Stimulated activated CD4-positive, alpha-beta T cell treated with anti-CD3 and anti-CD28 coated beads, TNF-alpha, amount 100 ng/mL, for 24 hours (primary cell): ENCODE results near the gene ANK3.

Experiments used
- DNase-seq, 3 experiments: peaks; one replicate each; pipeline ENCODE4 v3.0.0-alpha.2; 2020; ENCODE audit warnings: low read depth in 3 of 3

The ANK3 gene

DNA sequence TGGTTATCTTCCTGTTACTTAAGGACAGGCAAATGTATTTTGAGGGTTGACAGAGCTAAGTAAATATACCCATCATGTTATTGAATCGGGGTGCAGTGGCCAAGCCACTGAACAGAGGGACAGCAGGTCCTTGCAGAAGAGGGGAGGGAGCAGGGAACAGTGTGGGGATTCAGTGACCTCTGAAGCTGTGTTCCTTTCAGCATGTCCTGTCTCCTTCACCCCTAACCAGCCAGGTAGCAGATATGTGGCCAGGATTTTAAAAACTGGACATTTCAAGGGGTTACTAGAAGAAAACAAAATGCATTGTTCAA lies 12.7 kb downstream of the ANK3 start:
- no peak for DNase-seq

GRCh38 chr10:60376221-60377041 lies 13.2 kb downstream of the ANK3 start:
- DNase-seq: no peak

DNA sequence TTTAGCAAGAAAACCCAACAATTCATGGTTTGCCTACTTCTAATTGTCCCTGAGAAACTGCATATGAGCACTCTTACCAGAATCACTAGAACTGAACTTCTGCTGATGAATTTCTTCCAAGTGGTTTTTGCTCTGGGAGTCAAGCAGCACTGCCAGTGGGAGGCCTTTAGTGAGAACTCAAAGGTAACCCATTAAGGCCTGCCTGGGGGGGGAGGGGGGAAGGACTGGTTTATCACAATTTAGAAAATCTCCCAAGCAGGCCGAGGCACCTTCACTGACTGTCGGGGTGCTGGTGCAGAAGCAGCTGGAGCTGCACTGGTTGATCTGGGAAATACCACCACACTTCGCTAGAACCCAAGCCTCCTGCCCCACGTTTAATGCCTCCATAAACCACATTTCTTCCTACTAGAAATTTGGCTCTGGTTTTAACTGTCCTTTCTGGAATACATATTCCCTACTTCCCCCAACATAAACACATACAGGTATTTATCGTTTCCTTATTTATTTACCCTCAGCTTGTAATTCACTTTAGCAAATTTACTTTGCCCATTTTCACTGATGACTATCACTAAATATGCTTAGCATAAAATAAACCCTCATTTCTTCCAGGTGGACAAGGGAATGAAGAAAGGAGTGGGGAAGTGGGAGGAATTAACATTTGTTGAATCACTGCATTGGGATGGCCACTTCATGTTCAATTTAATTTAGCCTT lies 14.2 kb downstream of the ANK3 start:
- no peak for DNase-seq

DNA sequence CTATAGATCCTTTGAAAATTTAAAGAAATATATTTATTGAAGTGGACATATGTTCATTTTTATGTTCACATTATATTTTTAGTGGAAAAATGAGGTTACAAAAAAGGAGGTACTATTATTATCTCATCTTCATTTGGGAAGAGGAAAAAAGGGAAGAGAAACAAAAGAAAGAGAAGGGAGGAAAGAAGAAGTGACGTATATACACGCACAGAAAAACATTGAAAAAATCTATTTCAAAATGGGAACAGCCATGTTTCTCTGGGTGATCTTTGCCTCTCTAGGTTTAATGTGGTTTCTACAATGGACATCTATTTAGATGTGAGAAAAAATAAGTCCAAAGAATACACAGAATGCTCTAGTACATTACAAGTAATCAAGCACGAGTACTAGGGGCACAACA lies 14.8 kb downstream of the ANK3 start:
- no peak for DNase-seq

DNA sequence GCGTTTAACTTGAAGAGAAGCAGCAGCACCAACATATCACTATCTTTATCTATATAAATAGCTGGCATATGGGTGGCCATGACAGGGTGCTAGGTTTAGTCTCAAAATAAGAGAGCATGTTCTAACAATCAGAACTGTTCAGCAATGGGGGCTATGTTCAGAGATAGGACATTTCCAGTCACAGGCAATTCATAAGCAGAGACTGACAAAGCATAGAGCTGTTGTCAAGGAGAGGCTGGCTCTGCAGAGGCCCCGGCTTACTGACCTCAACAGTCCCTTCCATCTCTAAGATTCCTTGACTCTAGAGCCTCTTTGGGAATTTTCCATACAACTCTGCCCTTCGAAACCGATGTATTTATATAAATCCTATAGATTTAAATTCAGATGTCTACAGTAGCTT lies 17.2 kb downstream of the ANK3 start:
- no peak for DNase-seq

- no peak for DNase-seq
Observed at GRCh38 chr10:60369547-60369930, 20.1 kb downstream of the ANK3 start.

GRCh38 chr10:60368875-60369546 lies 20.7 kb downstream of the ANK3 start:
- no peak for DNase-seq

- no peak for DNase-seq
Observed at GRCh38 chr10:60367901-60368300, 21.8 kb downstream of the ANK3 start.

GRCh38 chr10:60367431-60367830 lies 22.2 kb downstream of the ANK3 start:
- no peak for DNase-seq

DNA sequence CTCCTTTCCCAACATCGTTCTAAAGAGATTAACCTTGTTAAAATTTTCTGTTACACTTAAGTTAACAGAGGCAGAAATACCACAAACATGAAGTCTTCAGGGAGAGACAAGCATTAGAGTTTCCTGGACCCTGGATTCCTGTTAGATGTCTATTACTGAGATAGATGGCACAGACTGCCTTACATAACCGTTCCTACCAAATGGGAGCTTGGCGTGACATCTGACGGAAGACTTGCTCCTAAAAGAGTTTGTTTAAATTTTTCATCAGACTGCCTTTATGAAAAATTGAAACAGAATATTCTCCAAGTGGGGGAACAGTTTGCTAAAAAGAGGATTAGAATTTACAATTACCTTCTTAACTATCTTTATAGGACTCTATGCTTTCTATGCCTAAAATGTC lies 22.7 kb downstream of the ANK3 start:
- DNase-seq: no peak

GRCh38 chr10:60363187-60363586 lies 26.5 kb downstream of the ANK3 start:
- DNase-seq: no peak

DNA sequence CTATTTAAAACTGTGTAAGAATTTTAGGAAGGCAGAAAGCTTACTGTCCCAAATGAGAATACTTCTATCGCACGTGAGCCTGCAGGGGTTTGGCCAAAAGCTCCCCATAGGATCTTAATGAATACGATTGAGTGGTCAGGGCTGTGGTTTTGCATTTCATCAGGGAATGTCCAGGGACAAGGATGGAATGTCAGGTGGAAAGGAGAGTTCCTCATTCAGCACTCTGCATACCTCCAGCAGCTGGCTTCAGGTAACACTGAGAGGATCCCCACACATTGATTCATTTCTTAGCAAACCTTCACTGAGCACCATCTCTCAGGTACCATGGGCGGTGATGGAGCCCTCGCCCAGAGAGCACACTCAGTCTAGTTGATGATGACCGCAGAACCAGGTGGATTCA lies 27.2 kb downstream of the ANK3 start:
- DNase-seq: no peak

- no peak for DNase-seq
Observed at GRCh38 chr10:60359066-60359465, 30.6 kb downstream of the ANK3 start.

GRCh38 chr10:60358282-60358681 lies 31.4 kb downstream of the ANK3 start:
- no peak for DNase-seq

DNA sequence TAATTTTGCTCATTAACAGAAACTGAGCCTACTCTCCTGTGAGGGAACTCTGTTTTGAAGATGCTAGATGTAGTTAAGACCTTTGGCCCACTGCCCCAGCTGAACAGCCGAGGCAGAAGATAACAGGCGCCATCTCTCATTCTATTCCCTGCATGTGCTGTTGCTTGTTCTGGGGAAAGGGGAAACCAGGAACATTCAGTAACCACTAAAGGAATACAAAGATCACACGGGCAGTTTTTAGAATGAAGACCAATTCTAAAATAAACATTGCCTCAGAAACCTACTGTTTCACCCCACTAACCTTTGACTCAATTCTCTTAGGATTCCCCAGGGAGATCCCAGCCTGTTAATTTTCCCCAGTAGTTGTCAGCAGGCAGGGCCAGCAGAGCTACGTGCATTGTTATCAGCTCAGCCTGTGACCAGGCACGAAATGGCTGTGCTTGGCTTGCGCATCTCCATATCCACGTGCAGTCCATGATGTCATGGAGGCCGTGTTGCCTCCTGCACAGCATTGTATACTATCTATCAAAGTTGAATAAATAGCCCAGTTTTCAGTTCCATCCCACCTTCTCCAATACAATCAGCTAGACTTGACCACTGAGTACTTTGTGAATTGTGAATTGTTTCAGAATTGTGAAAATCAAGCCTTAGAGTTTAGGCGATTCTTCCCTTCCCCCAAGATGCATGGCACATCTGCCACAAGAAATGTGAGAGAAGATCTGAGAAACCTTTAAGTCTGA lies 36.0 kb downstream of the ANK3 start:
- no peak for DNase-seq

GRCh38 chr10:60352105-60352504 lies 37.6 kb downstream of the ANK3 start:
- no peak for DNase-seq

DNA sequence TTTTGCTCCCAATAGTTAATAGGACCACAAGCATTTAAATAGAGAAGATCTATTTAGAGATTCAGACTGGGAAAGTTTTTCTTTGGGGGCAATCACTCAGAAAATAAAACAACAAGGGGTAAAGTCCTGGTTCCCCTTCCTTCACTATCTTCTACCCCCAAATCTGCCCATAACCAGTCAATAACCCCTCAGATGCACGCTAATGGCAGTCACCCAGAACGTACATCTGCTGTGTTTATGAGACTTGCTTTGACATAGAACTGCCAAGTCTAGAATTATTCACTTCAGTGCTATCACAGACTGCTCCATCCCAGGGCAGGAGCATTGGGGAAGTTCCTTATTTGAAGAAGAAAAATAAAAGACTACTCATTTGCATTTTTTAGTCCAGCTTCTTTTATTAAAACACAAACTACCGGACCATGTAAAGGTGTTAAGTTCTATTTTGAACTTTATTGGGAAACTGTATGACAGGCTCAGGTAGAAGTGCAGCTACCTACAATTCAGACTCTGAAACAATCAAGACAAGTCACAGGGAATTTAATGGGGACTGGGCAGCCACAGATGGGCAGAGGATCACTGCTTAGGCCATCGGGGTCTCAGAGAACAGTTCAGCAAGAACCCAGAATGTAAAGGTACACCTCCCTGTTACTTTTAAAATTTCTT lies 38.4 kb downstream of the ANK3 start:
- DNase-seq: no peak

DNA sequence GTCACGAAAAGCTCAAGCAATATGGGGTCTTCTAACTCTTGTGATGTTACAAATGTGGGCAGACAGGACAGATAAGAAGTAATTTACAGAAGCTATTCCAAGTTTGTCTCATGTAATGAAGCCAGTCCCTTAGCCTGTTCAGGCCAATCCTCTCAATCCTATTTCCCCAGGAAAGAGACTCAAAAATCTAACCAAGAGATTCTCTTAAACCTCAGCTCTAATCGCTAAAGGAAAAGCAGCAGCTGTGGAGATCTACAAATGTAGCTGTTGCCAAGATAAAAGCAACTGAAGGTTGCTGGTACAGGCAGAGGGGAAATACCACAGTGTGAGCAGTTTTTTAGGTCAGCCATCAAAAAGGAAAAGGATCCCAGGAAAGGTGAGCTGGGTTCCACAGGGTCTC lies 39.3 kb downstream of the ANK3 start:
- DNase-seq: no peak

DNA sequence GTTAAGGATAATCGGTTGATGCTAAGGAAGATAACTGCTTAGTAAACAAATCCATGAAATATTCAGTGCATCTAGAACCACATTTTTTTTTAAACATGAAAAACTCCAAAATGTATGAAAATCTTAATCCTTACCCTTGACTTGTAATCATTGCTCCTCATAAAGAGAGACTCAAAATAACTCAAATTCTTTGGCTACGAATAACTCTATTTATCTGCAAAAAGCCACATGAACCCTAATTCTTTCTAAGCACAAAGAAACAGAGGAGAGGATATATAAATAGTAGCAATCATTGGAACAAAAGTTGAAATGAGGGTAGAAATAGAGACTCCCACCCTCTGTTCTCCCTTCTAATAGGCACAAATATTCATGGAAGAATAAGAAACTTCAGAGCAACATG lies 40.2 kb downstream of the ANK3 start:
- DNase-seq: no peak

GRCh38 chr10:60348982-60349381 lies 40.7 kb downstream of the ANK3 start:
- DNase-seq: no peak

GRCh38 chr10:60347270-60347669 lies 42.4 kb downstream of the ANK3 start:
- DNase-seq: no peak

DNA sequence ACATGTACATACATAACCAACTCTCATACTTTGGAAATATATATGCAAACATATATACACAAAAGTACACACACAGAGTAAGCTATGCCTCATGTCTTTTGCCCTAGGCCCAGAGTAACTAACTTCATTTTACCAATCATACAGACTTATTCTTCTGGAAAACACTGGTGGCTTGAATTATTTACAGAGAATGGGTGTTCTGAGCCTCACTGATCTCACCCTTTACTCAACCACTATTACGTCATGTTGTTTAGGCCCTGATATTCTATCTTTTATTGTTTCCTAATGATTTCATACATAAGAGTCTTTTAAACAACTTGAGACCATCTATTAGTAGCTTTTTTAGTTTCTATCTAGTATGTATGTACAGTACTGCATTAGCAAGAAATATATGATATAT lies 43.0 kb downstream of the ANK3 start:
- DNase-seq: no peak
